ENCODE measurements around the gene EPC1. TPM values are rescaled to one million over a fixed set of nuclear protein-coding genes. Genes with fewer than 3 reads are reported as not detected.

Gene EPC1
- total RNA-seq, 4 donors from 2014 or later = 30.5 to 68.7 (median 34.5) TPM

- DNase-seq (ENCODE audit: low spot score) (no peak), ATAC-seq (ENCODE audit: low FRiP score) (no peak)
- TF ChIP-seq CTCF (IDR thresholded peaks at IDR 0.05) = no peak
These were observed 29.8 kb upstream of the EPC1 start for GRCh38 chr10:32376771-32377170.

GRCh38 chr10:32376097-32376496 is 29.1 kb upstream of the EPC1 start:
- TF ChIP-seq CTCF (IDR thresholded peaks at IDR 0.05) = no peak
- no peak for DNase-seq (ENCODE audit: low spot score)
- no peak for ATAC-seq (ENCODE audit: low FRiP score)

GRCh38 chr10:32375631-32376030 is 28.7 kb upstream of the EPC1 start:
- TF ChIP-seq CTCF (IDR thresholded peaks at IDR 0.05) = no peak
- ATAC-seq (ENCODE audit: low FRiP score) = no peak
- no peak for DNase-seq (ENCODE audit: low spot score)

GRCh38 chr10:32374605-32375004 is 27.6 kb upstream of the EPC1 start:
- ATAC-seq (ENCODE audit: low FRiP score) (no peak), DNase-seq (ENCODE audit: low spot score) (no peak)
- TF ChIP-seq CTCF (IDR thresholded peaks at IDR 0.05) = no peak

GRCh38 chr10:32373496-32373895 is 26.5 kb upstream of the EPC1 start:
- TF ChIP-seq CTCF (IDR thresholded peaks at IDR 0.05) = no peak
- no peak for DNase-seq (ENCODE audit: low spot score)
- no peak for ATAC-seq (ENCODE audit: low FRiP score)

GRCh38 chr10:32373031-32373430 is 26.1 kb upstream of the EPC1 start:
- ATAC-seq (ENCODE audit: low FRiP score) (no peak), DNase-seq (ENCODE audit: low spot score) (no peak)
- TF ChIP-seq CTCF (IDR thresholded peaks at IDR 0.05) = no peak

- DNase-seq (ENCODE audit: low spot score) = no peak
- no peak for TF ChIP-seq CTCF (IDR thresholded peaks at IDR 0.05)
- no peak for ATAC-seq (ENCODE audit: low FRiP score)
These were observed 25.3 kb upstream of the EPC1 start for GRCh38 chr10:32372000-32372875.

Measured in omental fat pad (tissue), 4 donors.